Measurements from ENCODE around the gene RAB3GAP2.
A peak's percentile ranks its signal among the peaks of the same experiment; 100 is the strongest.
"Not testable (repeated sequence)": the region's sequence is repeated elsewhere in the genome, so short reads cannot be mapped to it uniquely, and the experiment has no call there.

RAB3GAP2 gene

DNA sequence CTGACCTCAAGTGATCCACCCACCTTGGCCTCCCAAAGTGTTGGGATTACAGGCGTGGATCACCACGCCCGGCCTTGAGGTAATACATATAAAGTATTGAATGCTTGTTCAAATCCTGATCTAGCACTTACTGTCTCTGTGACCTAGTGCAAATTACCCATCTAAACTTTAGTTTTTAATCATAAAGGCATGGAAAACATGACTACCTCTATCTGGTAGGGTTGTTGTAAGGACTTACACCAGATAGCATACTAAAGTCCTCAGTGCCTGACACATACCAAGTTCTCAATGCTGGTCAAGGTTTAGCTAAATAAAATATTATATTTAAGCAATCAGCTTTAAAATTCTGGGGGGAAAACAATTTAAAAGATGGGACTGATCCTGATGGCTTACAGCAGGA is 38.3 kb downstream of the RAB3GAP2 start:
- no peak for DNase-seq

DNA sequence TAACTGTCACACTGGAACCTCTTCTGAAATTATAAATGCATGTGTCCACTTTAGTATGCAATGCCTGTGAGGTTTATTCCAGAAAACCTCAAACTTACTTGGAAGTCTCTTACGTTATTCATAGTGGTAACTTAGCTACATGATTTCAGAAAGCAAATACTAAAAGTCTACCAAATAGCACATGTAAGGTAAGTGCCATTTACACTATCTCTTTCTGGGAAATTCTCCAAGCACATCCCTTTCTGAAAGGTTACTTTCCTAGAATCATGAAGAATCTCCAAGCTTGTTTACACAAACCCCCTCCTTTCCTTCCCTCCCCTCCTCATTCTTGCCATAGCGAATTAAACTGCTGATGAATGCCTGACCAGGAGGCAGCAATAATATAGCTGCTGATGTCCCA is 42.5 kb downstream of the RAB3GAP2 start:
- no peak for DNase-seq

DNA sequence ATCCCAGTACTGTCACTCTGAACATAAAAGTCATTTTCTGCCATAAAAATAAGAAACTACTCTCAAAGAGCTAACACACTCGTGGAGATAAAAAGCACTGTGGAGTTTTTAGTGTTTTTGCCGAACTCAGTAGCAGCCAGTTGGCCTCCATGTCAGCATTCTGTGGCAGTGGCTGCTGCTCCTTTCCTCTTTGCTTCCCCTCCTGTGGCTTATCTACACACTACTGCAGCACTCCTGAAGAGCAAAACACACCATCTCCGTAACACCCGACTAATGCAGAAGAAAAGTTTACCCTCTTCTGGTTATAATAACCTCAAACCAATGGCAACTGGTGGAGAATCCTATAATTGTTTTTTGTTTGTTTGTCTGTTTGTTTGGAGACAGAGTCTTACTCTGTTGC is 44.9 kb downstream of the RAB3GAP2 start:
- DNase-seq: no peak

DNA sequence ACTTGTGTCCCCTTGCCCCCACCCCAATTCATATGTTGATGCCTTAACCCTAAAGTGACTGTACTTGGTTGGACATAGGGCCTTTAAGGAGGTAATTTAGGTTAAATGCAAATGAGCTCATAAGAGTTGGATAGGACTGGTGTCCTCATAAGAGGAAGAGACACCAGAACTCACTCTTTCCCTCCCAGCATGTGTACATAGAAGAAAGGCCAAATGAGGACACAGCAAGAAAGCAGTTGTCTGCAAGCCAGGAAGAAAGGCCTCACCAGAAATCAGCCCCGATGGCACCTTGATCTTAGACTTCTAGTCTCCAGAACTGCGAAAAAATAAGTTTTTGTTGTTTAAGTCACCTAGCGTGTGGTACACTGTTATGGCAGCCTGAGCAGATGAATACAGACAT is 45.5 kb downstream of the RAB3GAP2 start:
- no peak for DNase-seq

DNA sequence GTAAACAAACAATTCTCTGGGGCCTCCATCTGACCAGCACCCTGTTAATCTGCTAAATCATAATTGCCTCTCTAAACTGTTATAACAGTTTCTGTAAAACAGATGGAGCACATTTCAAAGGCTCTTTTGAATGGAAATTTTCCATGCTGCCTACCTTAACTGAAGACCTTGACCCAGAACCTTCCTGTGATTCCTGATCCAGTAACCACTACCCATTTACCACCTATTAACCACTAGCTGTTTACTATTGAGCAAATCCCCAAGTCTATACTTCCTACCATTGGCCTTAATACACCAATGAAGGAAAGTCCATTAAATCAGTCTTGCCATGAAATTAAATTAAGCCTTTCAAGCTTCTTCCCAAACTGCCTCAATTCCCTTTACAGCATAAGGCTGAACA is 46.3 kb downstream of the RAB3GAP2 start:
- no peak for DNase-seq

DNA sequence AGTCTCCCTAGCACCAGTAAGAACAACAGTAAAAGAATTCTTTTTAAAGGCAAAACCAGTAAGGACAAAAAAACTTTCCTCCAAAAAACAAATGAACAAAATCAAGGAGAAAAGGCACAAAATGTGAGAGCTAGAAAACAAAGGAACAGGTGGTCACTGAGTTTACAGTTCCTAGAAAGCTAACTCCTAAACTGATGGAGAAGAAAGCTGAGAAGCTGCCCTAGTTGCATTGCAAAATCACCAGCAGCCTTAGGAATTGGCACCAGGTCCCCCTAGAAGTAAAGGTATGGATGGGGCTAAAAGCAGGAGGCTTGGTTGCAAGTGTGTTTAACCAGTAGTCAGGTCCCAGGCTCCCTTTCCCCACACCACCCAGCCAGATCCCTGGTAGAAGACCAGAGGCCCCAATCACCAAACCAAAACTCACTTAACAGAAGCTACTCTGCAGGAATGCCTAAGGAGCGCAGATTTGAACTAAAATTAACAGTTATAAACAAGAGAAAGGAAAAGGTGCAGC is 47.6 kb downstream of the RAB3GAP2 start:
- DNase-seq: no peak

DNA sequence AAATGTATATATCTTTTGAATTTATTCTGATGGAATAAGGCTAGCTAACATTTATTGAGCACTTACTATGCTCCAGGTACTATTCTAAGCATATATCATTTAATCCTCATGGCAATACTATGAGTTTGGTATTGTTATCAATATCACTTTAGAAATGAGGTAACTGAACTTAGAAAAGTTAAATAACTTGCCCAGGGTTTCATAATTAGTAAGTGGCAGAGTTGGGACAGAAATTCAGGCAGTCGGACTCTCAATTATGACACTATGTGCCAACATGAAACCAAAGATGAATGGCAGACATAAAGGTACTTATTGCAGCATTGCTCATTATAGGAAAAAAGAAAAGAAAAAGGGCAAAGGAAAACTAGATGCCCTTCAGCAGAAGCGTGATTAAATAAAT is 48.2 kb downstream of the RAB3GAP2 start:
- no peak for DNase-seq

DNA sequence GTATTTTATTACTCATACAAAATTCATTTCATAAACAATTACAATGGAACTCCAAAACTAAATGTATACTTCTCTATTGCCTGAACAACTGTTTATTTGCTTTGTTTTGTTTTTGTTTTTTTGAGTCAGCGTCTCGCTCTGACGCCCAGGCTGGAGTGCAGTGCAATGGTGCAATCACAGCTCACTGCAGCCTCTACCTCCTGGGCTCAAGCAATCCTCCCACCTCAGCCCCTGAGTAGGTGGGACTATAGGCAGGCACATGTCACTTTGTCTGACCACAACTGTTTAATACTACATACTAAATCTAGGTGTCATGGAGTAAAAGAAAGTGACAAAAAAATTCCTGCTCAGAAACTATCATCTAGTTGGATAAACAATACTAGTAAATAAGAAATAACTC is 49.3 kb downstream of the RAB3GAP2 start:
- DNase-seq: no peak

DNA sequence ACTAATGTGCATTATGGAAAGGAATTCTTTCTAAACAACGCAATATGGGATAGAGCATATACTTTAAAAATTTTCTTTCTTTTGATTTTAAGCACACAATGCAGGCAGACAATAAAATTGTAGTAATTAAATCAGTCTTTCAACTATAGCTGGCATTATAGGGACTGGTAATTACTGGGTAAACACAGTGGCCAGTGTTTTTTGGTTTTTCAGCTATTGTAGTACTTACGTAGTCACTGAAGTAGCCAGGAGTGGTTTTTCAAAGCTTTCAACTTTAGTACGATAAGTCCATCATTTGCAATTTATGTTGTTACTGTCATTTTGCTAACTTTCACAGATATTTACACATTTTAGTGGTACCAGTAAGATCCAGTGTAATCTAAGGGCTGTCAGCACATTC is 50.6 kb downstream of the RAB3GAP2 start:
- no peak for DNase-seq

DNA sequence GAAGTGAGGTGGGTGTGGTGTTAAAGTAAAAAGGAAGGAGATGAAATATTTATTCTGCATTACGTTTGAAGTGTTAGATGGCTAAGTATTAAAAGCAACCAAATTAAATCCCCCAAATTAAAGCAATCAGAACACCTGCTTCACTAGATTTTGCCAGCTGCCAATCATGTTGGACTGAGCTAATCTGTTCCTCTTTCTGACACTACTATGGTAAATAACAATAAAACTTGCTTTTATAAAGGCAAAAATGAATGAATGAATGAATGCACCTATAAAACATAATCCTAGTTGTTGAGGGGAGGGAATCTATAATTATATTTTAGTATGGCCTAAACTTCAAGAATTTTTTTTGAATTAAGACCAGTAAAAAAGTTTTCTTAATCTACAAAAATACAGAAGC is 51.0 kb downstream of the RAB3GAP2 start:
- DNase-seq: no peak

DNA sequence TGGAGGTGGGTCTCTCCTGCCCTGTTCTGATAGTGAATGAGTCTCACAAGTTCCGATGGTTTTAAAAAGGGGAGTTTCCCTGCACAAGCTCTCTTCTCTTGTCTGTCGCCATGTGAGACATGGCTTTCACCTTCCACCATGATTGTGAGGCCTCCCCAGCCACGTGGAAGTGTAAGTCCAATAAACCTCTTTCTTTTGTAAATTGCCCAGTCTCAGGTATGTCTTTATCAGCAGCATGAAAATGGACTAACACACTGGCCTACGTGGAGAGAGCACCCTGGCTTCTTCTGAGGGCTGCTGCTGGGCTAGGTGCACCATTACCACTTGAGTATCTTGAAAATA is 51.6 kb downstream of the RAB3GAP2 start:
- not testable (repeated sequence) for DNase-seq

DNA sequence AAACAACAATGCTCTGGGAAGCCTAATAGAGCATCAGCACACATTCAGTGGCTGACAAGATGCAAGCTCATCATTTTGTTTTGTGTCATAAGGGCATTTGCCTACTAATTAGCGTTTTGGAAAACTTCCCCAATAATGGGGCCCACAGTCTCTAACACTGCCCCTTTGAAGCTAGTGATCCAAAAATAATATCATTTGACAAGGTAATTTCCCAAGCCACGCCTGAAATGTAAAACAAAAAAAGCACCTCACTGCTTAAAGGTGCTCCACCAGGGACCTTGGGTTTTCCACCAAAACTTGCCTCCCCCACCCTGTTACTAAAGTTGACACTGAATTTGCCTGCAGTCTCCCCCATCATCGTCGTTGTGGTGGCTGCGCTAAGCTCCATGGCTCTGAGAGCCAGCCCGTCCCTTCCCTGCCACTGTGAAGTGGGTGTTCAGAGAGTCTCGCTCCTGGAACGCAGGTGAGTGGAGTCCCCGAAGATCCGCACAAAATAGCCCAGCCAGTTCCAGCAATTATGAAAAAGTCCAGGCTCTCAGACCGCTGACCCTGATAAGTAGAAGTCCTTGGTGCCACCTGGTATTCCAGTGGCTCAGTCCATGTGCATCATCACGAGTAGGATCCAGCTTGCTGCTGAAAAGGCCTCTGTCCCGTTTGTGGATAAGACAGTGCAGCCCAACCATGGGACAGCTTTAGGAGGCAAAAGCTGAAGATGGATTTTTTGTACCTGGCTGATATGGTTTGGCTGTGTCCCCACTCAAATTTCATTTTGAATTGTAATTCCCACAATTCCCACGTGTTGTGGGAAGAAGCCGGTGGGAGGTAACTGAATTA is 52.2 kb downstream of the RAB3GAP2 start:
- DNase-seq: no peak

DNA sequence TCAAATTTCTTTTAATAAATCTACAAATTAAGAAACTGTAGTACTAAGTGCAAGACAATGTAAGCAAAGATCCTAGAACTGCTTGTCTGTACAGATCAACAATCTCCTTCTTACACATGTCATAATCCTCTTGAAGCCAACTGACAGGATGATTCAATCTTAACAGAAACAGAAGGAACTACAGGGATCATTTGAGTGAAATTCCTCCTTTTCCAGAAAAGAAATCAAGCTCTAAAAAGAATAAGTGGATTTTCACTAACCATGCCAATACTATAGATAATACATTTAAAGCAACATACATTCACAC is 53.2 kb downstream of the RAB3GAP2 start:
- peak; percentile 6 for DNase-seq

DNA sequence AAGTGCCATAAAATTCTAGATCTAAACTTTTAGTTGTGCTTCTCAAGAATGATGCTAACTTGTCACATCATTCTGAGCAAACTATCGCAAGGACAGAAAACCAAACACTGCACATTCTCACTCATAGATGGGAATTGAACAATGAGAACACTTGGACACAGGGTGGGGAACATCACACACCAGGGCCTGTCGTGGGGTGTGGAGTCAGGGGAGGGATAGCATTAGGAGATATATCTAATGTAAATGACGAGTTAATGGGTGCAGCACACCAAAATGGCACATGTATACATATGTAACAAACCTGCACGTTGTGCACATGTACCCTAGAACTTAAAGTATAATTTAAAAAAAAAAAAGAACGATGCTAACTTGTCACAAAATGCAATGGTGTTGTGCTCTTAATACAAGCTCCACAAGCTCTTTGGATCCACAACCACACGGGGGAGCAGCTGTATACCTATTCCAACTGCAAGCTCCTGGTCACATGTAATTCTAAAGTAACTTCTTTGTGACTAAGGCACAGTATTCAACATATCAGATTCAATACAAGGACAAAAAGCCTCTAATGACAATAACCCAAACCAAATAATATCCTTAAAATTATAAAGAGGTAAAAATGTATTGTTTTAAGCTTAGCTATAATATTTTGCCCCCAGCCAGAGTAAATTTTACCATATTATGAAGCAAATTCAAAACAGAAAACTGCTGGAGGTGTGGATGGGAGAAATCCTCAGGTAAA is 53.7 kb downstream of the RAB3GAP2 start:
- peak; percentile 67 for DNase-seq

DNA sequence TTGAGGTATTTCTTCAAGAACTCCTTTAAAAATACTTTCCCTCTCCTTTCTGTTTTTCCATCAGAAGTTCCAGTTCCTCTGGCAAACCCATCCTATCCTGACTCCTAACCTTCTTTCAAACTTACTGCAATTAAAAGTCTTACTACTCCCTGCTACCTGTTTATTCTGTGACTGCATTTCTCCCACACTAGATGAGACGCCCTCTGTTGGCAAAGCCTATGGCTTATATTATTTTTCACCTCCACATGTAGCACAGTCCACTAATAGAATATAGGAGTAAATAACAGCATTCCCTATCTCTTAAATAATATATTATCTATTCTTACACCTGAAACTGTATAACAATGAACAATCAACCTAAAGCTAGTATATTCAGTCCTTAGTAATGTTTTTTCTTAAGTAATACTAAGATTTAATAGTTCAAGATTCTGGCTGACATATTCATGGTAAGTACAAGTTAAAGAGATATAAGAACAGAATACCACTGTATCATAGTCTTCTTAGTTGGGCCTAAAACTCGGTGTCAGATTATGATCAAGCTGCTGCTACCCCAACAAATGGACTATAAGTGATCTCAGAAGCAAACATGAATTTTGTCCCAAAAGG is 54.8 kb downstream of the RAB3GAP2 start:
- no peak for DNase-seq

DNA sequence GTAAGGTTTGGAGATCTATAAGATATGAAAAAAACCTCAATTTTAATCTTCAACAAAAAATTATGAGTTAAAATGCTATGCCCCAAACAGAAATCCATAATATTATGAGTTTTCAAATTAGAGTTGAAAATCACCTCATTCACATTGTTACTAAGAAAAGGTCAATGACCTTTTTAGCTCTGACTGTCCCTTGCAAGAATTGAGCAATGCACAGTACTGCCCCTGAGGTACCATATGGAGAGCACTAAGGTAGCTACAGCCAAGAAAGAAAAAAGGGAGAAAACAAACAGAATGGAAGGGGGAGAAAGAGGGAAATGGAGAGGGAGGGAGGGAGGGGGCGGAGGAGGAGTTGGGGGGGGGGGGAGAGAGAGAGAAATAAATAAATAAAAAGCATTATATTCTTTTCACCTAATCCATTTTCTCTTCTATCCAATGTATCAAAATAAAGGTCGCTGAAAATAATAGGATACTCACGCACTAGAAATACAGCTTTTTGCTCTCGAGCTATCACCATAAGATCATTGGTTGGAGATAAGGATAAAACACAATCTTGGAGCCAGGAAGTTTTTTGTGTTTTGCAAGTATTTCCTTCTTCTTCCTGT is 58.8 kb downstream of the RAB3GAP2 start:
- no peak for DNase-seq

DNA sequence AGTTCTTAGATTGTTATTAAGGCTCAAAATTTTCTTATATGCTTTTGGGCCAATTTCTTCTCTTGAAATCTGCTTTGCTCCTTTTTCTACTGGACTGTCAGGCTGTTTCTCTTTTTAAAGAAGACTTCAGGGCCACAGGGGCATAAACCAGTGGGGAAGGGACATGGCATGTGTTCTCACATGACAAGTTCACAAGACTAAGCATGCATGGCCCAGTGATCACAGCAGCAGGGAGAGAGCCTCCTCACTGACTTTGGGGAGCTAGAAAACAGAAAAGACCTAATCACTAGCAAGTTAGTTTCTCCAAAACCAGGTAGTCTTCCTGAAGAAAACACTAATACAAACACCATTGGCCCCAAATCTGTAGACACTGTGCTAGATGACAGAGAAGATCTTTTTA is 64.8 kb downstream of the RAB3GAP2 start:
- DNase-seq: no peak

DNA sequence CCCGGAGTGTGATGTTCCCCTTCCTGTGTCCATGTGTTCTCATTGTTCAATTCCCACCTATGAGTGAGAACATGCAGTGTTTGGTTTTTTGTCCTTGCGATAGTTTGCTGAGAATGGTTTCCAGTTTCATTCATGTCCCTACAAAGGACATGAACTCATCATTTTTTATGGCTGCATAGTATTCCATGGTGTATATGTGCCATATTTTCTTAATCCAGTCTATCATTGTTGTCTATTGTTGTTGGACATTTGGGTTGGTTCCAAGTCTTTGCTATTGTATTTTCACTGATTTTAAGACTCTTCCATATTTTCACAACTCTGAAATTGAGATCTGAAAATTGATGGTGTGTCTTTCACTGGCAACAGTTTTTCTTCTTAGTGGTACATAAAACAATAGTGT is 67.5 kb downstream of the RAB3GAP2 start:
- not testable (repeated sequence) for DNase-seq

DNA sequence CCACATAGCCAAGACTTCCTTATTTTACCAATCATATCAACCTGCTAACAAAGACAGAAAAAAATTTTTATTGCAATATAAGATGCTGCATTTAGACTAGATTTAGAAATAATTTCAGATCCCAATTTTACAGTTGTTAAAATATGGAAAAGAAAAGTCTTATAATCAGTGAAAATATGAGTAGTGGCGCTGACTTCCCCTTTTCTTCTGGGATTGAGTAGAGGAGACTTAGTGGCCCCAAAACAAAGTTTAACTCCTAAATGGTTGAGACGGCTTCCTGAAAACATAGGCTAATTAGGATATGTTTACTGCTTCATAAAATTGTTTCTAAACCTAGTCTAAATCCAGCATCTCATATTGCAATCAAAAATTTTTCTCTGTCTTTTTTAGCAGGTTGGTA is 68.4 kb downstream of the RAB3GAP2 start:
- DNase-seq: no peak

DNA sequence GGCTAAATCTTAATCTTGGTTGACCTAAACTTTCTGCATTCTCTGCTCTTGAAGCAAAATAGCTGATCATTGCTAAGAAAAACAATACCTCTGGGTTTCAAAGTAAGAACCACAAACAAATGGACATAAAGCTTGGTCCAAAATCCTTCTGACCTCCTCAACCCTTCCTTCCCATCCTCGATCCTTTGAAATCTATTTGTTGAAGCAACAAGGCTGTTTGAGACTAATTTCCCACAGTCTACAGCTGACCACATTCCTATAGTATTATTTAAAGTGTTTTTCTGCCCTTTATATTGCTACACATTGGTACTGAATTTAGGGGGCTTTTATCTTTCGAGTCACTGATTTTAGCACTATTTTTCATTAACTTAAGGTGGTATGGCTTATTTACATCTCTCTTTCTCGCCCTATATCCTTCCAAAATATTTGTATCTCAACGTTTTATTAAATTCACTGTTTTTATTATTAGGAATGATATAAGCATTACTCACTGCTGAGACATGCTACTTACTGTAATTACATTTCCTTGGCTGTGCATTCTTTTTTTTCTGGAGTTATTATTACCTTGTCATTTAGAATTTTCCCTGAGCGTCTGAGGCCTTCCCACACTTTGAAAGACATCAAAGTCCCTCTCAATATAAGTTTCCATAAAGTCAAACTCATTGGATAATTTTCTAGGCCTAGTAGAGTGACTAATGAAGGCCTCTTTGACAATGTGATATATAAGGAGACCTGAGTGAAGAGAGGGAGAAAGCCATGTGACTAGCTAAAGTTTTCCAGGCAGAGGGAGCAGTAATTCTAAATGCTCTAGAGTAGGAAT is 73.9 kb downstream of the RAB3GAP2 start:
- DNase-seq: no peak

DNA sequence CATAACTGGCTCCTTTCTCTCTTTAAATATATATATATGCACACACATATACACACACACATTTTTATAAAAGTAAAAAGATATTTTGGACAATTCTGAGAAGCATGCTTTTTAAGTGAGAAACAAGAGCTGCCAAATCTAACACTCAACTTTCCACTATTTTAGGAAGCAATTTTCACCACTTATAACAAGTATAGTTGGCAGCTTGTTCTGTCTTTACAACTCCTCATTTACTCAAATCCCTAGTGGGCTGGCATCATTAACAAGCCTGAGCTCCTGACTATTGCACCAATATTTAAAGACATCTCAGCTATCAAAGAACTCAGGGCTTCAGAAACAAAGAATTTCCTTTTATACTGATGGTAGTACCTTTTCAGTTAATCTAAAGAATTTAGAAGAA is 76.6 kb downstream of the RAB3GAP2 start:
- DNase-seq: no peak

DNA sequence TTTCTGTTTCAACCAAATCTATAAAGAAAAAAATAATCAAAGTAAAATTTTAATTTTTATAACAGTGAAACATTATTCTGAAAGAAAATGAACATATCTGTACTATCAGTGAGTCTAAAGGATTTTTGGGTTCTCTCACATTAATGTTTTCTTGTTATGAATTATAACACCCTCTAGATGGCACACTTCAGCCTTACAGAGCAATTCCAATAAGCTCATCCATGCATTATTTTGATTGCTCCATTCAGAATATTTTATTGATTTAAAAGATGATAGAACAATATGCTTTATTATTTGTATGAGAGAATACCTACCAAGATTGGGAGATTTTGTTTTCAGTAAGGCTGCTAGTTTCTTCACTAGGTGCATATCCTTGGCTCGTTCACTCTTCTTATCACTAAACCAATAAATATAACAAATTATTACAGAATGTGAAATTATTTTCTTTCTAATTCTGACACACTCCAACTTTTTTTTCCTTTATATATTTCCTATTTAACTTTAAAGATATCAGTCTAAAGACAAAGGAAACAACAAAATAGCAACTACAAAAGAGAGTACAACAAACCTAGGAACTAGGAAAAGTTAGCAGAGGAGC is 82.4 kb downstream of the RAB3GAP2 start:
- DNase-seq: peak; percentile 24

Data from fibroblast of upper back skin (primary cell).